NCI-H1092 treated with DMSO at 0.1 percent for 48 hours (cell line): ENCODE measurements around the gene DIPK1A.

Source experiments
- DNase-seq: peaks from one replicate; lab custom pipeline; 2025; lab: John Stamatoyannopoulos, UW

DIPK1A gene

GRCh38 chr1:92792340-92792782 lies 168.9 kb downstream of the DIPK1A start:
- no peak for DNase-seq
